ENCODE measurements around the gene SPAG16.

GRCh38 chr2:213722565-213722964 is 438.3 kb downstream of the SPAG16 start:
- no peak for TF ChIP-seq POLR2AphosphoS5 (IDR thresholded peaks at IDR 0.05; ENCODE audit: borderline replicate concordance, low read depth, low read length)
- no peak for TF ChIP-seq EZH2 (IDR thresholded peaks at IDR 0.05)
- no peak for TF ChIP-seq FOXP2 (optimal IDR thresholded peaks at IDR 0.05; ENCODE audit: control extremely low read depth, extremely low read length, insufficient read depth)
